ENCODE data around the gene B4GALNT3. TPM values are rescaled to one million over a fixed set of nuclear protein-coding genes. Genes with fewer than 3 reads are reported as not detected.

B4GALNT3 gene
- total and polyA plus RNA-seq, 10 of the 15 experiments (the other 5 are each of a cell fraction or from before 2014, with no cell fraction given), result 0.05 to 4.2 (median 2.7) TPM; not detected in 1

GRCh38 chr12:480831-481816, 21.4 kb downstream of the B4GALNT3 start:
- H3K27me3 ChIP-seq (replicated peaks in 1 of 2; ENCODE audit: control insufficient read depth in 2 of 2, insufficient read depth in 2 of 2, low read length in 1 of 2), result peaks cover 3% of the 10 kb centered on the region in 2 experiments; a peak in 2 of 4 replicates
- intact Hi-C loops (cut with micrococcal nuclease; ENCODE audit: unreplicated experiment), result no loop called here
- in situ Hi-C loops (cut with MboI), result no loop called here
- no peaks in the 10 kb centered on the region for H3K36me3 ChIP-seq (ENCODE audit: control insufficient read depth in 2 of 2, insufficient read depth in 2 of 2, low read length in 1 of 2)
- H3K4me2 ChIP-seq (ENCODE audit: control insufficient read depth, insufficient read depth), result no peak overlapping the region
- 25% methylated on average over 13 of the region's 13 CpGs for WGBS (ENCODE audit: insufficient coverage, insufficient replicate concordance, low lambda C conversion rate, missing lambda C conversion rate)
- no peak for TF ChIP-seq TCF7 (IDR thresholded peaks at IDR 0.05; ENCODE audit: borderline replicate concordance)
- no peak for TF ChIP-seq BACH1 (IDR thresholded peaks at IDR 0.05; ENCODE audit: borderline replicate concordance)
- no peak for TF ChIP-seq FOS (IDR thresholded peaks at IDR 0.05; ENCODE audit: borderline replicate concordance, extremely low read depth, insufficient read length)
- no peak for TF ChIP-seq RB1 (IDR thresholded peaks at IDR 0.05; ENCODE audit: borderline replicate concordance)
- no peak for TF ChIP-seq ZNF24 (IDR thresholded peaks at IDR 0.05)
- TF ChIP-seq ASH2L (IDR thresholded peaks at IDR 0.05; ENCODE audit: borderline replicate concordance, low read depth), result no peak
- no peak for TF ChIP-seq TBL1XR1 (IDR thresholded peaks at IDR 0.05; ENCODE audit: low read depth, low read length)
- ChIA-PET POLR2A (no interaction called here), CTCF (no interaction called here), RAD21 (ENCODE audit: unreplicated experiment) (no interaction called here), SMC1A (ENCODE audit: uncharacterized antibody, unreplicated experiment) (interaction anchor here (0.5 kb wide), 1 partner anchor 67 kb away, joined by 3 read pairs; no protein-coding TSS in a partner anchor)
- BruUV-seq (replicated peaks), result no TSS peak
- H3K4me1 ChIP-seq (ENCODE audit: control insufficient read depth, insufficient read depth, low read length), result no peaks in the 10 kb centered on the region
- no peak overlapping the region for H3K27ac ChIP-seq (ENCODE audit: control insufficient read depth, insufficient read depth)
- H2AFZ ChIP-seq (ENCODE audit: control insufficient read depth, low read depth, low read length), result no peak overlapping the region
- H3K9ac ChIP-seq (ENCODE audit: control insufficient read depth, insufficient read depth, low read length), result no peak overlapping the region
- no peaks in the 10 kb centered on the region for H3K79me2 ChIP-seq (ENCODE audit: control insufficient read depth, insufficient read depth, low read length)
- H4K20me1 ChIP-seq (ENCODE audit: control insufficient read depth, insufficient read depth), result no peaks in the 10 kb centered on the region
- FAIRE-seq, result no peak
- no peak overlapping the region for H3K4me3 ChIP-seq
- no peak for ATAC-seq
- H3K9me3 ChIP-seq (replicated peaks; ENCODE audit: control insufficient read depth, insufficient read depth, low read length), result no peaks in the 10 kb centered on the region
- no peak for DNase-seq (ENCODE audit: low read depth, low spot score)

Measured in GM12878 (cell line).